ENCODE results near the gene MTG2.

DNA sequence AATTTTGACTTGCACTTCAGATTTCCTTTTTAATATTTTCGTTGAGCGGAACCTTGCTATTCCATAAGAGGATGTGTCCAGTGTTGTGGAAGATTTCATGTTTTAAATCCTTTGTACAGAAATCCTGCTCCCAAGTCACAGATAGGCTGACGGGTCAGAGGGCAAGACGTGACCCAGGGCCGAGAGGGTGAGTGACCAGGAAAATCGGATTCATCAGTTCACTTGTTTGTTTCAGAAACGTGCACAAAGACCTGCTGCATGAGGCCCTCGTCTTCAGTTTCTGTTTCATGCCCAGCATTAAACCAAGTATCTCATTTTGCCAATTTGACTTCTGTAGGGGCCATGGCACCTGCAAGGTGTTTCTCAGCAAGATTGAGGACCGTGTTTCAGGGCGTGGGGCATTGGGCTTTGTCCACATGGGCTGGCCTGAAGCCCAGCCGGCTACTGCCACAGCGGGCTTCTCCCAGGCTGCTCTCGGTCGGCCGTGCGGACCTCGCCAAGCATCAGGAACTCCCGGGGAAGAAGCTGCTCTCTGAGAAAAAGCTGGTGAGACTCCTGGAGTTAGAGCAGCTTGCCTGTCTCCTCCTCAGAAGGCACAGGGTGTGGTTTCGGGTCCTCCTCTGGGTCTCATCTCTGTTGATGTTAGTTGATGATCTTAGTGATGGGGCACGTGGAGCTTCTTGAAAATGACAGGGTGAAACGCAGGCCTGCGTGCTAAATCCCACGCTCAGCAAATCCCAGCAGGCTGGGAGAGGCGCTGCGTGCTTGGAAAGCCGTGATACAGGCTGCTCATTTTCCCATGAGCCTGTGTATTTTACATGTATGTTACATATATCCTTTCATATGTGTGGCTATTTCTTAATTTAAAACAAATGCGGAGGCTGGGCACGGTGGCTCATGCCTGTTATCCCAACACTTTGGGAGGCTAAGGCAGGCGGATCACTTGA lies 10.5 kb downstream of the MTG2 start:
- TF ChIP-seq, protein P1, sequence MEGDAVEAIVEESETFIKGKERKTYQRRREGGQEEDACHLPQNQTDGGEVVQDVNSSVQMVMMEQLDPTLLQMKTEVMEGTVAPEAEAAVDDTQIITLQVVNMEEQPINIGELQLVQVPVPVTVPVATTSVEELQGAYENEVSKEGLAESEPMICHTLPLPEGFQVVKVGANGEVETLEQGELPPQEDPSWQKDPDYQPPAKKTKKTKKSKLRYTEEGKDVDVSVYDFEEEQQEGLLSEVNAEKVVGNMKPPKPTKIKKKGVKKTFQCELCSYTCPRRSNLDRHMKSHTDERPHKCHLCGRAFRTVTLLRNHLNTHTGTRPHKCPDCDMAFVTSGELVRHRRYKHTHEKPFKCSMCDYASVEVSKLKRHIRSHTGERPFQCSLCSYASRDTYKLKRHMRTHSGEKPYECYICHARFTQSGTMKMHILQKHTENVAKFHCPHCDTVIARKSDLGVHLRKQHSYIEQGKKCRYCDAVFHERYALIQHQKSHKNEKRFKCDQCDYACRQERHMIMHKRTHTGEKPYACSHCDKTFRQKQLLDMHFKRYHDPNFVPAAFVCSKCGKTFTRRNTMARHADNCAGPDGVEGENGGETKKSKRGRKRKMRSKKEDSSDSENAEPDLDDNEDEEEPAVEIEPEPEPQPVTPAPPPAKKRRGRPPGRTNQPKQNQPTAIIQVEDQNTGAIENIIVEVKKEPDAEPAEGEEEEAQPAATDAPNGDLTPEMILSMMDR (IDR thresholded peaks at IDR 0.05; ENCODE audit: low read depth, low read length, poor library complexity, severe bottlenecking): no peak
- no peak for TF ChIP-seq EZH2phosphoT487 (IDR thresholded peaks at IDR 0.05; ENCODE audit: borderline replicate concordance, low read length)
